SK-N-SH (cell line): ENCODE data around the gene SCART1. TPM values are rescaled to one million over a fixed set of nuclear protein-coding genes. Genes with fewer than 3 reads are reported as not detected.

Source experiments
- CTCF ChIA-PET: fragments of 300-600, 350-600 bp; formaldehyde crosslinking; extraction: SDS; loops from one replicate; lab custom pipeline; 2021; lab: Yijun Ruan, JAX
- POLR2A ChIA-PET: fragments of 350-600 bp; sonication (Branson Sonifier 250); formaldehyde crosslinking; extraction: SDS; loops from one replicate; lab custom pipeline; 2020; ENCODE audit warnings: antibody characterized with exemption, inconsistent platforms; lab: Yijun Ruan, JAX
- DNase-seq: peaks from one replicate; pipeline ENCODE4 v3.0.0; 2012
- H2AFZ ChIP-seq: fragments of 200-600 bp; sonication (generic); 2 replicates; pipeline ENCODE4 v1.8.1; 2016; ENCODE audit warnings: antibody characterized with exemption, mild to moderate bottlenecking, low read depth
- H3F3A ChIP-seq: fragments of 200-600 bp; sonication (generic); replicated peaks from 2 replicates; pipeline ENCODE3; 2016; ENCODE audit warnings: antibody characterized with exemption, mild to moderate bottlenecking; ENCODE audit not compliant: insufficient read depth
- H3K27ac ChIP-seq, 2 experiments: fragments of 200-500 bp in 1 of 2; fragments of 200-600 bp in 1 of 2; sonication (Bioruptor generic) in 1 of 2; sonication (generic), shearing (Covaris generic) in 1 of 2; 2 replicates each; pipeline versions ENCODE4 v1.5.1 to v1.6.1; 2014 to 2016; ENCODE audit warnings: low read depth in 2 of 2, inconsistent platforms in 1 of 2, low read length in 1 of 2, mild to moderate bottlenecking in 1 of 2, mixed read lengths in 1 of 2
- H3K27me3 ChIP-seq: fragments of 200-600 bp; sonication (generic), shearing (Covaris generic); 2 replicates; pipeline ENCODE4 v1.6.1; 2016; ENCODE audit warnings: mixed run types; ENCODE audit not compliant: insufficient read depth
- H3K36me3 ChIP-seq, 2 experiments: fragments of 200-500 bp in 1 of 2; fragments of 200-600 bp in 1 of 2; sonication (Bioruptor generic) in 1 of 2; sonication (generic) in 1 of 2; replicated peaks in 1 of 2; 2 replicates each; pipeline versions ENCODE3 to v1.5.1; 2014 to 2016; ENCODE audit warnings: low read length in 1 of 2, mild to moderate bottlenecking in 1 of 2; ENCODE audit not compliant: insufficient read depth in 2 of 2, control insufficient read depth in 1 of 2
- H3K4me1 ChIP-seq, 2 experiments: fragments of 200-500 bp in 1 of 2; fragments of 200-600 bp in 1 of 2; sonication (Bioruptor generic) in 1 of 2; sonication (generic), shearing (Covaris generic) in 1 of 2; 2 replicates each; pipeline versions ENCODE4 v1.5.1 to v1.6.1; 2014 to 2016; ENCODE audit warnings: low read depth in 1 of 2, low read length in 1 of 2, mixed run types in 1 of 2; ENCODE audit not compliant: insufficient read depth in 2 of 2, control insufficient read depth in 1 of 2
- H3K4me2 ChIP-seq: fragments of 200-600 bp; sonication (generic), shearing (Covaris generic); 2 replicates; pipeline ENCODE4 v1.6.1; 2017; ENCODE audit warnings: mixed run types
- H3K4me3 ChIP-seq, 2 experiments: fragments of 200-500 bp in 1 of 2; fragments of 200-600 bp in 1 of 2; sonication (Bioruptor generic) in 1 of 2; sonication (generic), shearing (Covaris generic) in 1 of 2; 2 replicates each; pipeline versions ENCODE4 v1.5.1 to v1.8.1; 2014 to 2016; ENCODE audit warnings: low read depth in 2 of 2, inconsistent platforms in 1 of 2, low read length in 1 of 2, mild to moderate bottlenecking in 1 of 2, mixed read lengths in 1 of 2, moderate library complexity in 1 of 2
- H3K79me2 ChIP-seq: fragments of 200-600 bp; sonication (generic); 2 replicates; pipeline ENCODE4 v1.8.1; 2017; ENCODE audit warnings: mild to moderate bottlenecking; ENCODE audit not compliant: insufficient read depth
- H3K9ac ChIP-seq: fragments of 200-600 bp; sonication (generic); 2 replicates; pipeline ENCODE4 v1.6.1; 2017; ENCODE audit warnings: mixed run types
- H3K9me2 ChIP-seq: fragments of 200-600 bp; sonication (generic); 2 replicates; pipeline ENCODE4 v1.6.1; 2017; ENCODE audit warnings: mixed run types
- H3K9me3 ChIP-seq: fragments of 200-600 bp; sonication (generic); 2 replicates; pipeline ENCODE4 v1.6.1; 2017; ENCODE audit warnings: mixed run types, mild to moderate bottlenecking, moderate library complexity
- H4K20me1 ChIP-seq: fragments of 200-600 bp; sonication (generic); 2 replicates; pipeline ENCODE4 v1.6.1; 2017; ENCODE audit warnings: mild to moderate bottlenecking, mixed run types; ENCODE audit not compliant: insufficient read depth
- CHD2 ChIP-seq: fragments of 150-350 bp; IDR thresholded peaks from 2 replicates; pipeline ENCODE4 v1.6.1; 2018; ENCODE audit warnings: low read length; ENCODE audit not compliant: partially characterized antibody
- EP300 ChIP-seq, 2 experiments: IDR thresholded peaks; 2 replicates each; pipeline versions ENCODE4 v1.4.0 to v1.6.1; 2012; ENCODE audit warnings: borderline replicate concordance in 1 of 2, low read depth in 1 of 2, low read length in 1 of 2
- FOSL2 ChIP-seq: IDR thresholded peaks from 2 replicates; pipeline ENCODE4 v1.4.0; 2012; ENCODE audit warnings: low read depth, mild to moderate bottlenecking, moderate library complexity, borderline replicate concordance
- GABPA ChIP-seq: IDR thresholded peaks from 2 replicates; pipeline ENCODE4 v1.4.0; 2012; ENCODE audit warnings: low read depth, mild to moderate bottlenecking
- MEF2A ChIP-seq: IDR thresholded peaks from 2 replicates; pipeline ENCODE4 v1.4.0; 2012; ENCODE audit warnings: low read depth, borderline replicate concordance
- MXI1 ChIP-seq: IDR thresholded peaks from 2 replicates; pipeline ENCODE4 v1.6.1; 2012; ENCODE audit warnings: mild to moderate bottlenecking, low read depth, low read length, improper control_type of control experiment
- NFIC ChIP-seq: IDR thresholded peaks from 2 replicates; pipeline ENCODE4 v1.4.0; 2012; ENCODE audit warnings: borderline replicate concordance
- POLR2AphosphoS5 ChIP-seq: IDR thresholded peaks from 2 replicates; pipeline ENCODE4 v1.6.1; 2012; ENCODE audit warnings: low read depth, low read length
- RAD21 ChIP-seq: IDR thresholded peaks from 2 replicates; pipeline ENCODE4 v1.6.1; 2012; ENCODE audit warnings: mild to moderate bottlenecking, low read length
- RCOR1 ChIP-seq: fragments of 150-350 bp; IDR thresholded peaks from 2 replicates; pipeline ENCODE4 v1.6.1; 2017; ENCODE audit warnings: antibody characterized with exemption, low read length
- RFX5 ChIP-seq: IDR thresholded peaks from 2 replicates; pipeline ENCODE4 v1.6.1; 2012; ENCODE audit warnings: mild to moderate bottlenecking, improper control_type of control experiment, low read length
- RXRA ChIP-seq: IDR thresholded peaks from 2 replicates; pipeline ENCODE4 v1.4.0; 2012; ENCODE audit warnings: low read depth, mild to moderate bottlenecking, borderline replicate concordance
- SIN3A ChIP-seq: IDR thresholded peaks from 2 replicates; pipeline ENCODE4 v1.6.1; 2012; ENCODE audit warnings: low read depth, mild to moderate bottlenecking, low read length, moderate library complexity, borderline replicate concordance
- SMC3 ChIP-seq: IDR thresholded peaks from 2 replicates; pipeline ENCODE4 v1.6.1; 2012; ENCODE audit warnings: low read depth, low read length, improper control_type of control experiment
- TAF1 ChIP-seq: IDR thresholded peaks from 2 replicates; pipeline ENCODE4 v1.6.1; 2012; ENCODE audit warnings: low read depth, mild to moderate bottlenecking, low read length, moderate library complexity, borderline replicate concordance
- TEAD4 ChIP-seq: IDR thresholded peaks from 2 replicates; pipeline ENCODE4 v1.4.0; 2012; ENCODE audit warnings: mild to moderate bottlenecking, borderline replicate concordance; ENCODE audit not compliant: insufficient read depth
- WGBS: methylation state at CpG from one replicate; pipeline ENCODE4 v1.1.6; 2017; ENCODE audit warnings: low lambda C conversion rate; 5-methylcytosine and 5-hydroxymethylcytosine counted together
- polyA plus RNA-seq, 3 experiments: library from polyadenylated mRNA; depleted of rRNA; stranded (reverse); fragments of >200 nt; gene quantifications; 2 replicates each; pipeline ENCODE4 v1.2.3, GENCODE V29; 2012
- TF ChIP-seq, protein P1 (sequence below): IDR thresholded peaks from 2 replicates; pipeline ENCODE4 v1.6.1; 2012; ENCODE audit warnings: mild to moderate bottlenecking, low read depth, low read length, moderate library complexity
- TF ChIP-seq, protein P2 (sequence below): fragments of 150-350 bp; IDR thresholded peaks from 2 replicates; pipeline ENCODE4 v1.6.1; 2016; ENCODE audit warnings: mild to moderate bottlenecking, low read depth, low read length
- TF ChIP-seq, protein P3 (sequence below): IDR thresholded peaks from 2 replicates; pipeline ENCODE4 v1.4.0; 2012; ENCODE audit warnings: low read depth, borderline replicate concordance
- TF ChIP-seq, protein P4 (sequence below): fragments of 150-350 bp; IDR thresholded peaks from 2 replicates; pipeline ENCODE4 v1.6.1; 2017; ENCODE audit warnings: antibody characterized with exemption, low read length, low read depth, borderline replicate concordance

SCART1 gene
- polyA plus RNA-seq, 1 of the 3 experiments (the other 2 are of a cell fraction): 2.1 TPM

DNA sequence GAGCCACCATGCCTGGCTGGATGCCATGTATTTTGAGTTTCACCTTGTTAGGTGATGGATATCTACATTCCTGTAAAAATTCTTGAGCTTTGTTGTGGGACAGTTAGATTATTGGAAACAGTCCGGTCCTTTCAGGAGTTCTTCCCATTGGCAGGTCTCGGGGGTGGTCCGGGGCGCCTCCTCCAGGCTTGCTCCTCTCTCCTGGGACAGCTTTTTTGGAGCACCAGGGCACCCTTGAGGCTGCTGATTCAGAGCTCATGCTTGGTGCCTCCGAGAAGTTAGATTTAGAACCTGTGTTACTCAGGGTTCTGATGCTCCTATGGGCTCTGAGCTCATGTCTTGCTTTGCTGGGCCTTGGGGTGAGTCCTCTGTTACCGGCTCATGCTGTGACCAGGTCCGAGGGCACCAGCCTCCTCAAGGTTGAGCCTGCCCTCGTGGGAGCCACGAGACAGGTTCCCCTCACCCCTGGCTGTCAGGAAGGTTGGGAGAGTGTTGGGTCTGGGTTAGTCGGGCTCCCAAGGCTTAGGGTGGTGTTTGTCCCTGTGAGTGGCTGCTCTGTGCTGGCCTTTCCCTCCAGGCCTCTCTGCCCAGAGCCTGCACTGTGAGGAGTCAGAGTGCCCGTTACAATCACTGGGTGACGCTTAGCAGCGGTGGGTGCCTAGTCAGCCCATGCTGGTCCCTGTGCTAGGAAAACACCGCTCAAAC lies 35.3 kb upstream of the SCART1 start (continued):
- TF ChIP-seq, protein P1, sequence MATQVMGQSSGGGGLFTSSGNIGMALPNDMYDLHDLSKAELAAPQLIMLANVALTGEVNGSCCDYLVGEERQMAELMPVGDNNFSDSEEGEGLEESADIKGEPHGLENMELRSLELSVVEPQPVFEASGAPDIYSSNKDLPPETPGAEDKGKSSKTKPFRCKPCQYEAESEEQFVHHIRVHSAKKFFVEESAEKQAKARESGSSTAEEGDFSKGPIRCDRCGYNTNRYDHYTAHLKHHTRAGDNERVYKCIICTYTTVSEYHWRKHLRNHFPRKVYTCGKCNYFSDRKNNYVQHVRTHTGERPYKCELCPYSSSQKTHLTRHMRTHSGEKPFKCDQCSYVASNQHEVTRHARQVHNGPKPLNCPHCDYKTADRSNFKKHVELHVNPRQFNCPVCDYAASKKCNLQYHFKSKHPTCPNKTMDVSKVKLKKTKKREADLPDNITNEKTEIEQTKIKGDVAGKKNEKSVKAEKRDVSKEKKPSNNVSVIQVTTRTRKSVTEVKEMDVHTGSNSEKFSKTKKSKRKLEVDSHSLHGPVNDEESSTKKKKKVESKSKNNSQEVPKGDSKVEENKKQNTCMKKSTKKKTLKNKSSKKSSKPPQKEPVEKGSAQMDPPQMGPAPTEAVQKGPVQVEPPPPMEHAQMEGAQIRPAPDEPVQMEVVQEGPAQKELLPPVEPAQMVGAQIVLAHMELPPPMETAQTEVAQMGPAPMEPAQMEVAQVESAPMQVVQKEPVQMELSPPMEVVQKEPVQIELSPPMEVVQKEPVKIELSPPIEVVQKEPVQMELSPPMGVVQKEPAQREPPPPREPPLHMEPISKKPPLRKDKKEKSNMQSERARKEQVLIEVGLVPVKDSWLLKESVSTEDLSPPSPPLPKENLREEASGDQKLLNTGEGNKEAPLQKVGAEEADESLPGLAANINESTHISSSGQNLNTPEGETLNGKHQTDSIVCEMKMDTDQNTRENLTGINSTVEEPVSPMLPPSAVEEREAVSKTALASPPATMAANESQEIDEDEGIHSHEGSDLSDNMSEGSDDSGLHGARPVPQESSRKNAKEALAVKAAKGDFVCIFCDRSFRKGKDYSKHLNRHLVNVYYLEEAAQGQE: no peak
- TF ChIP-seq SMC3: no peak
- no peak for TF ChIP-seq RXRA
- TF ChIP-seq MXI1: no peak
- no peak for TF ChIP-seq GABPA
- no peak for TF ChIP-seq TAF1
- no peak for TF ChIP-seq RCOR1

DNA sequence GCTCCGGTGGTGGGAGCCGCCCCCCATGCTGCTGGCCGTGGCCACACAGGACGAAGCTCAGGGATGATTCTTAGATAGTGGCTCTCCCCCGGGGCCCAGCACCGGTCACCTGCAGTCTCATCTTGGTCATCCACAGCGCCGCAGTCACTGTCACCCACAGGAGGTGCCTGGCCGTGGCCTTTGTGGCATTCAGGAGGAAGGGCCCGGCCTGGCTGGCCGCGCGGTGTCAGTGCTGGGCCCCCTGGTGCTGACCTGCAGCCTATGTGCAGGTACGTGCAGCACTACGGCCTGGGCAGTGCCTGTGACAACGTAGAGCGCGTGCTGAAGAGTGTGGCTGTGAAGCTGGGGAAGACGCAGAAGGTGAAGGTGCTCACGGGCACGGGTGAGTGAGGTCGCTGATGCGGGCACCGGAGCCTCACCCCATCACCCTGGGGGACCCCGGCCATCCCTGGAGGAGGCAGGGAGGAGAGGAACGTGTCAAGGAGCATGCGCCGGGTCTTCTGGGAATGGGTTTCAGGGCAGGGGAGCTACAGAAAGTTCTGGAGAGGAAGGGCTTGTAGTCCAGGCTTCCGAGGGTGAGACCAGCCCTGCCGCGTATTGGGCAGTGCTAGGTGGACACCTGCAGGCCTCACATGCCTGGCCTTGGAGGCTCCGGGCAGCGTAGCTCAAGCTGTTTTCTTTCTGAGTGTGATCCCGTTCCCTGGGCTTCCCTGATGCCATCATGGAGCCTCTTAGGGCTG lies 34.4 kb upstream of the SCART1 start:
- no peaks in the 10 kb centered on the region for H3F3A ChIP-seq
- ChIA-PET CTCF (interaction anchor here (1.8 kb wide), 1 partner anchor 90 kb away, joined by 10 read pairs; no protein-coding TSS in a partner anchor), POLR2A (no interaction called here)
- H3K27ac ChIP-seq: no peak overlapping the region
- H3K9ac ChIP-seq: no peak overlapping the region
- no peaks in the 10 kb centered on the region; the same call in 1 of the 2 replicates for H3K79me2 ChIP-seq
- H3K36me3 ChIP-seq: peaks cover 6 to 30% of the 10 kb centered on the region in 2 experiments
- no peak overlapping the region for H2AFZ ChIP-seq
- no peak overlapping the region for H3K4me2 ChIP-seq
- H3K4me3 ChIP-seq: no peak overlapping the region
- H3K27me3 ChIP-seq: no peaks in the 10 kb centered on the region
- peaks cover 20% of the 10 kb centered on the region; the same call in 1 of the 2 replicates for H4K20me1 ChIP-seq
- no peaks in the 10 kb centered on the region for H3K9me2 ChIP-seq
- no peaks in the 10 kb centered on the region; a peak in 1 of 4 replicates for H3K4me1 ChIP-seq
- WGBS: 89% methylated on average over 21 of the region's 34 CpGs
- DNase-seq: no peak
- H3K9me3 ChIP-seq: no peaks in the 10 kb centered on the region
- no peak for TF ChIP-seq SIN3A
- no peak for TF ChIP-seq MXI1
- TF ChIP-seq POLR2AphosphoS5: no peak
- TF ChIP-seq MEF2A: no peak
- no peak for TF ChIP-seq GABPA
- no peak for TF ChIP-seq FOSL2
- no peak for TF ChIP-seq CHD2
- TF ChIP-seq NFIC: no peak
- TF ChIP-seq, protein P2, sequence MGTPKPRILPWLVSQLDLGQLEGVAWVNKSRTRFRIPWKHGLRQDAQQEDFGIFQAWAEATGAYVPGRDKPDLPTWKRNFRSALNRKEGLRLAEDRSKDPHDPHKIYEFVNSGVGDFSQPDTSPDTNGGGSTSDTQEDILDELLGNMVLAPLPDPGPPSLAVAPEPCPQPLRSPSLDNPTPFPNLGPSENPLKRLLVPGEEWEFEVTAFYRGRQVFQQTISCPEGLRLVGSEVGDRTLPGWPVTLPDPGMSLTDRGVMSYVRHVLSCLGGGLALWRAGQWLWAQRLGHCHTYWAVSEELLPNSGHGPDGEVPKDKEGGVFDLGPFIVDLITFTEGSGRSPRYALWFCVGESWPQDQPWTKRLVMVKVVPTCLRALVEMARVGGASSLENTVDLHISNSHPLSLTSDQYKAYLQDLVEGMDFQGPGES: no peak
- no peak for TF ChIP-seq TEAD4
- no peak for TF ChIP-seq RFX5
- TF ChIP-seq EP300 (IDR thresholded peaks at IDR 0.05; ENCODE audit: borderline replicate concordance in 1 of 2, low read depth in 1 of 2, low read length in 1 of 2): no peak
- no peak for TF ChIP-seq RAD21
- TF ChIP-seq RXRA: no peak
- TF ChIP-seq, protein P3, sequence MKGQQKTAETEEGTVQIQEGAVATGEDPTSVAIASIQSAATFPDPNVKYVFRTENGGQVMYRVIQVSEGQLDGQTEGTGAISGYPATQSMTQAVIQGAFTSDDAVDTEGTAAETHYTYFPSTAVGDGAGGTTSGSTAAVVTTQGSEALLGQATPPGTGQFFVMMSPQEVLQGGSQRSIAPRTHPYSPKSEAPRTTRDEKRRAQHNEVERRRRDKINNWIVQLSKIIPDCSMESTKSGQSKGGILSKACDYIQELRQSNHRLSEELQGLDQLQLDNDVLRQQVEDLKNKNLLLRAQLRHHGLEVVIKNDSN: no peak
- TF ChIP-seq, protein P4, sequence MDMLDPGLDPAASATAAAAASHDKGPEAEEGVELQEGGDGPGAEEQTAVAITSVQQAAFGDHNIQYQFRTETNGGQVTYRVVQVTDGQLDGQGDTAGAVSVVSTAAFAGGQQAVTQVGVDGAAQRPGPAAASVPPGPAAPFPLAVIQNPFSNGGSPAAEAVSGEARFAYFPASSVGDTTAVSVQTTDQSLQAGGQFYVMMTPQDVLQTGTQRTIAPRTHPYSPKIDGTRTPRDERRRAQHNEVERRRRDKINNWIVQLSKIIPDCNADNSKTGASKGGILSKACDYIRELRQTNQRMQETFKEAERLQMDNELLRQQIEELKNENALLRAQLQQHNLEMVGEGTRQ: no peak
